Esophagus muscularis mucosa (tissue), 4 donors: ENCODE data around the gene SRRM2. TPM values are rescaled to one million over a fixed set of nuclear protein-coding genes. Genes with fewer than 3 reads are reported as not detected.

ENCODE experiments used
- DNase-seq: peaks from one replicate; pipeline ENCODE4 v3.0.0-alpha.2; 2017; ENCODE audit errors: extremely low spot score
- H3K27ac ChIP-seq, 4 donors: fragments of 200-600 bp; sonication (generic); replicated peaks in 1 of 4; 1 replicate in 3 of 4; 2 replicates in 1 of 4; pipeline ENCODE4 v1.5.1; 2016 to 2019; ENCODE audit warnings: mild to moderate bottlenecking in 1 of 4
- H3K27me3 ChIP-seq, 4 donors: fragments of 200-600 bp; sonication (generic); one replicate each; pipeline versions ENCODE4 v1.5.1 to v1.6.0; 2016 to 2019
- H3K36me3 ChIP-seq, 4 donors: fragments of 200-600 bp; sonication (generic); one replicate each; pipeline ENCODE4 v1.5.1; 2016 to 2019
- H3K4me1 ChIP-seq, 4 donors: fragments of 200-600 bp; sonication (generic); one replicate each; pipeline ENCODE4 v1.5.1; 2016 to 2019
- H3K4me3 ChIP-seq, 4 donors: fragments of 200-600 bp; sonication (generic); 1 replicate in 2 of 4; 2 replicates in 2 of 4; pipeline ENCODE4 v1.5.1; 2016 to 2019; ENCODE audit warnings: mild to moderate bottlenecking in 4 of 4, moderate library complexity in 1 of 4
- H3K9me3 ChIP-seq, 4 donors: fragments of 200-600 bp; sonication (generic); 1 replicate in 3 of 4; 2 replicates in 1 of 4; pipeline ENCODE4 v1.5.1; 2016 to 2019
- EP300 ChIP-seq: sonication (generic); formaldehyde crosslinking; IDR thresholded peaks from one replicate; pipeline ENCODE4 v1.6.1; 2017; ENCODE audit warnings: antibody characterized with exemption
- POLR2A ChIP-seq: fragments of 450-650 bp; IDR thresholded peaks from one replicate; pipeline ENCODE4 v1.6.1; 2017; ENCODE audit warnings: antibody characterized with exemption, moderate library complexity, mild to moderate bottlenecking, low read depth
- POLR2AphosphoS5 ChIP-seq, 2 donors: sonication (generic); formaldehyde crosslinking; IDR thresholded peaks; one replicate each; pipeline ENCODE4 v1.6.1; 2017; ENCODE audit warnings: antibody characterized with exemption in 2 of 2
- WGBS: methylation state at CpG from one replicate; pipeline ENCODE4 v1.1.5; 2018; 5-methylcytosine and 5-hydroxymethylcytosine counted together
- intact Hi-C: fragments of 100-400 bp; cut with DNase I; formaldehyde crosslinking; loops from one replicate; pipeline ENCODE4 v1.15.1; 2023
- total RNA-seq, 4 donors: library from RNA; depleted of rRNA; stranded (reverse); fragments of >200 nt; gene quantifications; one replicate each; pipeline versions ENCODE4 v1.1.0 to v1.2.1, GENCODE V29; 2016
- TF ChIP-seq, protein P1 (sequence below), 3 experiments: fragments of 200-600 bp in 2 of 3; fragments of 450-650 bp in 1 of 3; sonication (generic) in 2 of 3; IDR thresholded peaks; one replicate each; pipeline ENCODE4 v1.5.1; 2017 to 2019; ENCODE audit warnings: antibody characterized with exemption in 3 of 3, mild to moderate bottlenecking in 2 of 3, moderate library complexity in 1 of 3

The SRRM2 gene
- total RNA-seq, 4 donors from 2014 or later, result 126 to 325 (median 234) TPM

DNA sequence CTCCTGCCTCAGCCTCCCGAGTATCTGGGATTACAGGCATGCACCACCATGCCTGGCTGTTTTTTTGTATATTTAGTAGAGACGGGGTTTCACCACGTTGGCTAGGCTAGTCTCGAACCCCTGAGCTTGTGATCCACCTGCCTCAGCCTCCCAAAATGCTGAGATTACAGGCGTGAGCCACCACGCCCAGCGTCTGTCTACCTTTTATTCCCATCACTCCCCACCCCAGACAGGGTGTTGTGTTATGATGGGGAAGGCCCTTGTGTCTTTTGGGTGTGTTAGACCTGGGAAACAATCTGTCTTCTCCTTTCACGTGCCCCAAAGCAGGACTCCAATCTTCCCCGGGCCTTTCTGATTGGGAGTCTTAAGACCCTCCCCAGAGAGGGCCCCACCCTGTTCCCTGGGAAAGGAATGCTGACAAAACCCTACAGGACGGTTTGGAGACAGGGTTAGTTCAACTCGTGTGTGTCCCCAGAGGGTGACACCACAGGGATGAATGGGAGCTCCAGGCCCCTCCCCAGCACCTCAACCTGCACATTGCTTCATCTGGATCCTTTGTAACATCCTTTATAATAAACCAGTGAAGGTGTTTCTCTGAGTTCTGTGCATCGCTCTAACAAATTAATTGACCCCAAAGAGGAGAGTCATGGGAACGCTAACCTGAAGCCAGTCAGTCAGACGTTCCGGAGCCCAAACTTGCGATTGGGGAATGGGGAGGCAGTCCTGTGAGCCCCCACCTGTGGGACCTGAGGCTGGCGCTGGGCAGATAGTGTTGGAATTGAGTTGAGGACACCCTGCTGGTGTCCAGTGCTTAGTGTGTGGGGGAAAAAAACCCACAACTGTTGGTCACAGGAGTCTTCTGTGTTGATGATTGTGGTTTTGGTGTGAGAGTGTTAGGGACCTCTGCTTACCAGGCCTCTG, 27.8 kb downstream of the SRRM2 start:
- no peak for DNase-seq
- intact Hi-C loops, result loop anchor here (10.0 kb wide), 1 partner anchor 145 kb away; no protein-coding TSS in a partner anchor

DNA sequence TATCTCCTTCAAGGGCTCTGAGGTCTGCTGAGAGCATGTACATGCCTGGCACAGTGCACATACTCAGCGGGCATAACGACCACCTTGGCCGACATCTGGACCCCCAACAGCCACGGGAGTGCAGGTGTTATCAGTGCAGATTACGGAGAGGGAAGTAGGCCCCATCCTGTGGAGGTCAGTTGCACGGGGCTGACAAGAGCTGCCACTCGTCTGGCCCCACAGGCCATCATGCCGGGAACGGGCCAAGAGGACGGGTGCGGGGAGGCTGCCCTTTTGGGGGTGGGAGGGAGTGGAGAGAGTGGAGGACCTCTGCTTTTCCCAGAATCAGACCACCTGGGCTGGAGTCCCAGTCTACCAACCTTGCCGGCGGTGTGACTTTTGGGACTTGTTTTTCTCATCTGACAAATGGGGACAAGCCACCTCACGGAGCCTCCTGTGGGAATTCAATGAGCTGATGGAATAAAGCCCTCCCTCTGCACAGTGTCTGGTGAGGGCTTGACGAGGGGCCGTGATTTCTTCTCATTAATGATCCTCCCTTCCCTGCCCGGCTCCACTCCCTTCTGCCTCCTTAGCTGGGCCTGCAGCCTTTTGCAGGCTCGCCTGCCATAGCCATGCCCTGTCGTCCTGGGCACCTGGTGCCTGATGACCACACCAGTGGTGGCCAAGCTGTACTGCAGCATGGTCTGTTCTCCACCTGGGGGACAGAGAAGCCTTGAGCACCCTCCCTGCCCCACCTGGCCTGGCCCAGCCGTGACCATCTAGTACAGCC, 30.3 kb downstream of the SRRM2 start:
- no peak for DNase-seq
- H3K9me3 ChIP-seq, result no peaks in the 10 kb centered on the region
- WGBS, result 71% methylated on average over 18 of the region's 20 CpGs
- no peak overlapping the region for H3K27ac ChIP-seq
- H3K4me1 ChIP-seq, result peaks cover 14 to 29% (median 25%) of the 10 kb centered on the region in 4 donors
- intact Hi-C loops, result no loop called here
- no peak overlapping the region for H3K4me3 ChIP-seq
- TF ChIP-seq POLR2AphosphoS5 (IDR thresholded peaks at IDR 0.05) (no peak), POLR2A (no peak), EP300 (no peak)
- TF ChIP-seq, protein P1, sequence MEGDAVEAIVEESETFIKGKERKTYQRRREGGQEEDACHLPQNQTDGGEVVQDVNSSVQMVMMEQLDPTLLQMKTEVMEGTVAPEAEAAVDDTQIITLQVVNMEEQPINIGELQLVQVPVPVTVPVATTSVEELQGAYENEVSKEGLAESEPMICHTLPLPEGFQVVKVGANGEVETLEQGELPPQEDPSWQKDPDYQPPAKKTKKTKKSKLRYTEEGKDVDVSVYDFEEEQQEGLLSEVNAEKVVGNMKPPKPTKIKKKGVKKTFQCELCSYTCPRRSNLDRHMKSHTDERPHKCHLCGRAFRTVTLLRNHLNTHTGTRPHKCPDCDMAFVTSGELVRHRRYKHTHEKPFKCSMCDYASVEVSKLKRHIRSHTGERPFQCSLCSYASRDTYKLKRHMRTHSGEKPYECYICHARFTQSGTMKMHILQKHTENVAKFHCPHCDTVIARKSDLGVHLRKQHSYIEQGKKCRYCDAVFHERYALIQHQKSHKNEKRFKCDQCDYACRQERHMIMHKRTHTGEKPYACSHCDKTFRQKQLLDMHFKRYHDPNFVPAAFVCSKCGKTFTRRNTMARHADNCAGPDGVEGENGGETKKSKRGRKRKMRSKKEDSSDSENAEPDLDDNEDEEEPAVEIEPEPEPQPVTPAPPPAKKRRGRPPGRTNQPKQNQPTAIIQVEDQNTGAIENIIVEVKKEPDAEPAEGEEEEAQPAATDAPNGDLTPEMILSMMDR (IDR thresholded peaks at IDR 0.05), result no peak
- H3K36me3 ChIP-seq, result no peaks in the 10 kb centered on the region
- peaks cover 0 to 38% (median 25%) of the 10 kb centered on the region in 4 donors for H3K27me3 ChIP-seq

More for the DNA sequence above, 27.8 kb downstream of the SRRM2 start:
- peaks cover 0 to 13% (median 9%) of the 10 kb centered on the region in 4 donors for H3K27me3 ChIP-seq
- H3K36me3 ChIP-seq, result peaks cover 0 to 2% (median under 1%) of the 10 kb centered on the region in 4 donors
- H3K4me1 ChIP-seq, result peaks cover 24 to 33% (median 31%) of the 10 kb centered on the region in 4 donors
- no peak overlapping the region for H3K27ac ChIP-seq
- 68% methylated on average over 17 of the region's 17 CpGs for WGBS
- no peaks in the 10 kb centered on the region for H3K9me3 ChIP-seq
- TF ChIP-seq, protein P1 (IDR thresholded peaks at IDR 0.05), result no peak
- TF ChIP-seq EP300, result no peak
- TF ChIP-seq POLR2A, result no peak
- TF ChIP-seq POLR2AphosphoS5 (IDR thresholded peaks at IDR 0.05), result no peak
- H3K4me3 ChIP-seq, result no peak overlapping the region

DNA sequence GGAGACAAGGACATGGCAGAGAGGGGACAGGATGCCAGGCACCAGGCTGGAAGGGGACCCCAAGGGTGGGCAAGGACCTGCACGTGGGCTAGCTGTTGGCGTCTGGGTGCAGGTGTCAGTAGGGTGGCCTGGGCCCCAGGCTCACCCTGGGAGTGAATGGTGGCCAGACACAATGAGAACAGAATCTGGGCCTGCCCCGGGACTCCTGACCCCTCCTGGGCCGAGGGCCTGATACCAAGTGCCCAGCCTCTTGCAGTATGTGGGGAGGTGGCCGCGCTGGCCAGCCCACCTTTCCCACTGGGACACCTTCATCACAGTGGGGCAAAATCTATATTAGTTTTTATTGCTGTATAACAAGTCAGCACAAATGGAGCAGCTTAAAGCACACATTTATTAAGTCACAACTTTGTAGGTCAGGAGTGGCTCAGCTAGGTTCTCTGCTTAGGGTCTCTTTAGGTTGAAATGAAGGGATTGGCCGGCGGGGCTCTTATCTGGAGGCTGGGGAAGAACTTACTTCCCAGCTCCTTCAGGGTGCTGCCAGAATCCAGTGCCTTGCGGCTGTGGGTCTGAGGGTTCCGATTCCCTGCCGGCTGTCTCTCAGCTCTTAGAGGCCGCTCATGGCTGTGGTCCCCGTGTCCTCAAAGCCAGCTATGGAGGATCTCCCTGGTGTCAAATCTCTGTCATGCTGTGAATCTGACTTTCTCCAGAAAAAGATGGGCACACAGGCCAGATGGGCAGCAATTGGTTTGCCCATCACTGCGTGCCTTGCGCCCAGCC, 31.3 kb downstream of the SRRM2 start:
- Histone ChIP-seq H3K4me3 (no peak overlapping the region), H3K36me3 (no peaks in the 10 kb centered on the region), H3K27me3 (peaks cover 0 to 48% (median 27%) of the 10 kb centered on the region in 4 donors), H3K9me3 (no peaks in the 10 kb centered on the region), H3K27ac (no peak overlapping the region), H3K4me1 (peaks cover 7 to 20% (median 16%) of the 10 kb centered on the region in 4 donors)
- 89% methylated on average over 13 of the region's 15 CpGs for WGBS
- TF ChIP-seq POLR2A (no peak), POLR2AphosphoS5 (IDR thresholded peaks at IDR 0.05) (no peak), EP300 (no peak)
- TF ChIP-seq, protein P1 (IDR thresholded peaks at IDR 0.05), result no peak
- intact Hi-C loops, result no loop called here
- DNase-seq, result no peak

- Histone ChIP-seq H3K4me3 (peak overlapping the region; percentile 39 to 53 (median 42)), H3K9me3 (no peaks in the 10 kb centered on the region), H3K36me3 (no peaks in the 10 kb centered on the region), H3K27ac (no peak overlapping the region), H3K27me3 (peaks cover 0 to 55% (median 28%) of the 10 kb centered on the region in 4 donors), H3K4me1 (peaks cover 6 to 14% (median 12%) of the 10 kb centered on the region in 4 donors)
- intact Hi-C loops, result no loop called here
- no peak for TF ChIP-seq POLR2A
- no peak for TF ChIP-seq POLR2AphosphoS5 (IDR thresholded peaks at IDR 0.05)
- TF ChIP-seq EP300, result no peak
- TF ChIP-seq, protein P1 (IDR thresholded peaks at IDR 0.05), result no peak
- no peak for DNase-seq
- WGBS, result 55% methylated on average over 2 of the region's 15 CpGs
Observed at GRCh38 chr16:2784358-2785100, 32.1 kb downstream of the SRRM2 start.
